Vagina (tissue), 2 donors: Measurements from ENCODE around the gene FXN.

ENCODE experiments used
- POLR2A ChIP-seq, 2 donors: fragments of 450-650 bp; IDR thresholded peaks; one replicate each; pipeline ENCODE4 v1.6.1; 2017; ENCODE audit warnings: antibody characterized with exemption in 2 of 2, mild to moderate bottlenecking in 2 of 2, moderate library complexity in 2 of 2
- POLR2AphosphoS5 ChIP-seq, 2 donors: sonication (generic); formaldehyde crosslinking; IDR thresholded peaks; one replicate each; pipeline ENCODE4 v1.9.0; 2017; ENCODE audit warnings: antibody characterized with exemption in 2 of 2, mild to moderate bottlenecking in 2 of 2, low read depth in 1 of 2; ENCODE audit not compliant: insufficient read depth in 1 of 2
- TF ChIP-seq, protein P1 (sequence below), 3 experiments: fragments of 450-650 bp in 2 of 3; fragments of 200-600 bp in 1 of 3; sonication (generic) in 1 of 3; IDR thresholded peaks; one replicate each; pipeline ENCODE4 v1.5.1; 2017 to 2019; ENCODE audit warnings: antibody characterized with exemption in 3 of 3, mild to moderate bottlenecking in 2 of 3, moderate library complexity in 2 of 3

DNA sequence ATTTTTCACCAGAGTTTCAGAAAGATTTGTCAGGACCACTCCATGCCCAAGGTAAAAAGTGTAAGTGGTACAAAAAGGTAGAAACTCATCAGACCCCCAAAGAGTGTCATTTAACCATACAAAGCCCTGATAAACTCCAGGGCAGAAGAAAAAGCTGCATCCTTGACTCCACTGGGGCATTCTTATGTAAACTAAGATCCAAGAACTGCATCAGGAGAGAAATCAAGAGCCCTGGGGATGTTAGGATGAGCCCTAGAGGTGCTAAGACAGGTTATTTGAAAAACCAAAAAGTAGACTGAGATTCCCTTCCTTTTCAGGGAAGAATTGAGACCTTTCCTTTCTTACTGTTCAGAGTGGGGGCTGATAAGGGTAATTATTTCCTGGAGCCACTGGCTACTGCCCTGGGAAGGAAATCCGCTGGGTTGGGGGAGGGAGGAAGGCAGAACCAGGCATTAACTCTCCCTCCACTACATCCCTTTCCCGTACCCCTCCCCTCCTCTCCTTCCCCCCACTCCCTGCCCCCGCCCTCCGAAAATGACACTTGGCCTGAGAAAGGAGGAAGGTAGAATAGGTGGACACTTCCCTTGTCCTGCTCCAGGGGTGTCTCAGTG lies 54.7 kb downstream of the FXN start:
- TF ChIP-seq POLR2AphosphoS5 (IDR thresholded peaks at IDR 0.05; ENCODE audit: insufficient read depth in 1 of 2, low read depth in 1 of 2) (no peak), POLR2A (IDR thresholded peaks at IDR 0.05) (no peak)
- TF ChIP-seq, protein P1, sequence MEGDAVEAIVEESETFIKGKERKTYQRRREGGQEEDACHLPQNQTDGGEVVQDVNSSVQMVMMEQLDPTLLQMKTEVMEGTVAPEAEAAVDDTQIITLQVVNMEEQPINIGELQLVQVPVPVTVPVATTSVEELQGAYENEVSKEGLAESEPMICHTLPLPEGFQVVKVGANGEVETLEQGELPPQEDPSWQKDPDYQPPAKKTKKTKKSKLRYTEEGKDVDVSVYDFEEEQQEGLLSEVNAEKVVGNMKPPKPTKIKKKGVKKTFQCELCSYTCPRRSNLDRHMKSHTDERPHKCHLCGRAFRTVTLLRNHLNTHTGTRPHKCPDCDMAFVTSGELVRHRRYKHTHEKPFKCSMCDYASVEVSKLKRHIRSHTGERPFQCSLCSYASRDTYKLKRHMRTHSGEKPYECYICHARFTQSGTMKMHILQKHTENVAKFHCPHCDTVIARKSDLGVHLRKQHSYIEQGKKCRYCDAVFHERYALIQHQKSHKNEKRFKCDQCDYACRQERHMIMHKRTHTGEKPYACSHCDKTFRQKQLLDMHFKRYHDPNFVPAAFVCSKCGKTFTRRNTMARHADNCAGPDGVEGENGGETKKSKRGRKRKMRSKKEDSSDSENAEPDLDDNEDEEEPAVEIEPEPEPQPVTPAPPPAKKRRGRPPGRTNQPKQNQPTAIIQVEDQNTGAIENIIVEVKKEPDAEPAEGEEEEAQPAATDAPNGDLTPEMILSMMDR (IDR thresholded peaks at IDR 0.05): no peak
